GM12878 (cell line): ENCODE data around the gene PSMA2. TPM values are rescaled to one million over a fixed set of nuclear protein-coding genes. Genes with fewer than 3 reads are reported as not detected.

Experiments
- ASH2L ChIP-seq: fragments of 300-600, 200-600 bp; sonication (generic); IDR thresholded peaks from 2 replicates; pipeline ENCODE4 v1.6.1; 2017; ENCODE audit warnings: low read depth, mild to moderate bottlenecking, borderline replicate concordance
- BRCA1 ChIP-seq: IDR thresholded peaks from 2 replicates; pipeline ENCODE4 v1.6.1; 2011; ENCODE audit warnings: low read depth, low read length, improper control_type of control experiment
- E4F1 ChIP-seq: fragments of 450-650 bp; IDR thresholded peaks from 2 replicates; pipeline ENCODE4 v1.6.1; 2018; ENCODE audit warnings: borderline replicate concordance, mild to moderate bottlenecking; ENCODE audit not compliant: partially characterized antibody
- FOXM1 ChIP-seq: IDR thresholded peaks from 2 replicates; pipeline ENCODE4 v1.6.1; 2012; ENCODE audit warnings: low read depth, mild to moderate bottlenecking, inconsistent platforms, low read length, moderate library complexity
- HDGF ChIP-seq: fragments of 450-650 bp; IDR thresholded peaks from 2 replicates; pipeline ENCODE4 v1.6.1; 2016; ENCODE audit warnings: antibody characterized with exemption
- IRF5 ChIP-seq: fragments of 450-650 bp; IDR thresholded peaks from 2 replicates; pipeline ENCODE4 v1.6.1; 2017; ENCODE audit warnings: borderline replicate concordance
- MYB ChIP-seq: fragments of 150-350 bp; IDR thresholded peaks from 2 replicates; pipeline ENCODE4 v1.6.1; 2014; ENCODE audit warnings: mild to moderate bottlenecking, low read depth, low read length, borderline replicate concordance
- NFXL1 ChIP-seq: fragments of 450-650 bp; IDR thresholded peaks from 2 replicates; pipeline ENCODE4 v1.6.1; 2017; ENCODE audit warnings: antibody characterized with exemption, mild to moderate bottlenecking, borderline replicate concordance
- NFYA ChIP-seq: IDR thresholded peaks from 2 replicates; pipeline ENCODE4 v1.6.1; 2011; ENCODE audit warnings: low read depth, mild to moderate bottlenecking, low read length, improper control_type of control experiment, borderline replicate concordance
- POLR2AphosphoS2 ChIP-seq: IDR thresholded peaks from 2 replicates; pipeline ENCODE4 v1.6.1; 2011; ENCODE audit warnings: low read depth, mild to moderate bottlenecking, low read length, improper control_type of control experiment, moderate library complexity
- PRDM15 ChIP-seq: fragments of 450-650 bp; formaldehyde crosslinking; IDR thresholded peaks from 2 replicates; pipeline ENCODE4 v1.4.0; 2020; ENCODE audit warnings: mild to moderate bottlenecking, moderate library complexity
- RELB ChIP-seq: fragments of 450-650 bp; IDR thresholded peaks from 2 replicates; pipeline ENCODE4 v1.6.1; 2017; ENCODE audit warnings: low read depth, mild to moderate bottlenecking, moderate library complexity
- RFX5 ChIP-seq: IDR thresholded peaks from 2 replicates; pipeline ENCODE4 v1.6.1; 2011; ENCODE audit warnings: low read depth, low read length, improper control_type of control experiment
- SREBF1 ChIP-seq: IDR thresholded peaks from 2 replicates; pipeline ENCODE4 v1.6.1; 2012; ENCODE audit warnings: mild to moderate bottlenecking, low read length
- ZBTB11 ChIP-seq: fragments of 450-650 bp; formaldehyde crosslinking; IDR thresholded peaks from 2 replicates; pipeline ENCODE4 v1.5.0; 2022; ENCODE audit warnings: mild to moderate bottlenecking, missing genetic modification characterization
- ZSCAN29 ChIP-seq: fragments of 450-650 bp; IDR thresholded peaks from 2 replicates; pipeline ENCODE4 v1.6.1; 2017; ENCODE audit warnings: mild to moderate bottlenecking, moderate library complexity
- polyA plus RNA-seq, 11 experiments: library from polyadenylated mRNA; depleted of rRNA in 4 of 11; unstranded in 6 of 11; stranded (reverse) in 5 of 11; fragments of >200 nt; fragmentation: Nextera tagmentation in 4 of 11; fragmentation: Illumina TruSeq in 1 of 11; extraction: Ambion mirVana in 4 of 11; extraction: Trizol in 1 of 11; gene quantifications; 1 replicate in 1 of 11; 2 replicates in 10 of 11; pipeline versions ENCODE4 v1.2.1 to v1.2.3, GENCODE V29; 2011 to 2016; ENCODE audit warnings: inconsistent platforms in 2 of 11, missing spikeins in 2 of 11, low read depth in 1 of 11
- total RNA-seq, 4 experiments: library from RNA; depleted of rRNA in 3 of 4; stranded (reverse); fragments of >200 nt in 3 of 4; fragmentation: Illumina TruSeq in 1 of 4; extraction: Trizol in 1 of 4; gene quantifications; 2 replicates each; pipeline versions ENCODE4 v1.2.1 to v1.2.3, GENCODE V29; 2013 to 2021

PSMA2 gene
- total and polyA plus RNA-seq, 10 of the 15 experiments (the other 5 are each of a cell fraction or from before 2014, with no cell fraction given), result 129 to 1,223 (median 317) TPM

GRCh38 chr7:42869131-42870020 is 62.6 kb downstream of the PSMA2 start (continued):
- TF ChIP-seq E4F1 (no peak), SREBF1 (no peak), RELB (peak; percentile 80; the same call in 1 of the 2 replicates), IRF5 (no peak), PRDM15 (no peak), ZBTB11 (no peak), FOXM1 (peak; percentile 83; the same call in 1 of the 2 replicates), ASH2L (no peak), ZSCAN29 (no peak), NFYA (no peak), NFXL1 (no peak), HDGF (no peak), BRCA1 (no peak), MYB (no peak), POLR2AphosphoS2 (no peak), RFX5 (no peak)
